ENCODE results near the gene PPP4R1. TPM values are rescaled to one million over a fixed set of nuclear protein-coding genes. Genes with fewer than 3 reads are reported as not detected.

PPP4R1 gene
- total RNA-seq, 6 experiments from 2014 or later, result 15.0 to 36.5 (median 30.1) TPM

DNA sequence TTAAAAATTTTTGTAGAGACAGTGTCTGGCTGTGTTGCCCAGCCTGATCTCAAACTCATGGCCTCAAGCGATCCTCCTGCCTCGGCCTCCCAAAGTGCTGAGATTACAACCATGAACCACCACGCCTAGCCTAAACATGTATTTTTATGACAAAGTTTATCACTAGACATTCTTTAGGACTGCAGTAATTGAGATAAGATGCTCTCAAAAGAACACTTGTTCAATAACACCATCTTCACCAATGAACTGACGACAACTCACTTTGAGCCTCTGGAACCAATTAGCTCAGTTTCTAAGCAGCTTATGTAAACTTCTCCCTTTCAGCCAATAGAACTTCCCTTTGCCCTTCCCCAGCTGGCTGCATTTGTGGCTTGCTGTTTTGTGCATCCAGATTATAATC is 15.3 kb upstream of the PPP4R1 start:
- Histone ChIP-seq H3K27ac (no peak overlapping the region), H3K36me3 (no peaks in the 10 kb centered on the region), H3K27me3 (no peaks in the 10 kb centered on the region), H3K4me1 (no peaks in the 10 kb centered on the region), H3K4me3 (no peak overlapping the region), H3K9me3 (no peaks in the 10 kb centered on the region)
- TF ChIP-seq, protein P1, sequence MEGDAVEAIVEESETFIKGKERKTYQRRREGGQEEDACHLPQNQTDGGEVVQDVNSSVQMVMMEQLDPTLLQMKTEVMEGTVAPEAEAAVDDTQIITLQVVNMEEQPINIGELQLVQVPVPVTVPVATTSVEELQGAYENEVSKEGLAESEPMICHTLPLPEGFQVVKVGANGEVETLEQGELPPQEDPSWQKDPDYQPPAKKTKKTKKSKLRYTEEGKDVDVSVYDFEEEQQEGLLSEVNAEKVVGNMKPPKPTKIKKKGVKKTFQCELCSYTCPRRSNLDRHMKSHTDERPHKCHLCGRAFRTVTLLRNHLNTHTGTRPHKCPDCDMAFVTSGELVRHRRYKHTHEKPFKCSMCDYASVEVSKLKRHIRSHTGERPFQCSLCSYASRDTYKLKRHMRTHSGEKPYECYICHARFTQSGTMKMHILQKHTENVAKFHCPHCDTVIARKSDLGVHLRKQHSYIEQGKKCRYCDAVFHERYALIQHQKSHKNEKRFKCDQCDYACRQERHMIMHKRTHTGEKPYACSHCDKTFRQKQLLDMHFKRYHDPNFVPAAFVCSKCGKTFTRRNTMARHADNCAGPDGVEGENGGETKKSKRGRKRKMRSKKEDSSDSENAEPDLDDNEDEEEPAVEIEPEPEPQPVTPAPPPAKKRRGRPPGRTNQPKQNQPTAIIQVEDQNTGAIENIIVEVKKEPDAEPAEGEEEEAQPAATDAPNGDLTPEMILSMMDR (IDR thresholded peaks at IDR 0.05), result no peak
- no peak for TF ChIP-seq POLR2A (IDR thresholded peaks at IDR 0.05)
- no peak for ATAC-seq
- WGBS (ENCODE audit: insufficient coverage, low coverage, low lambda C conversion rate, missing lambda C conversion rate), result 73% methylated on average over 3 of the region's 4 CpGs
- intact Hi-C loops (cut with DNase I), result no loop called here
- no peak for DNase-seq

DNA sequence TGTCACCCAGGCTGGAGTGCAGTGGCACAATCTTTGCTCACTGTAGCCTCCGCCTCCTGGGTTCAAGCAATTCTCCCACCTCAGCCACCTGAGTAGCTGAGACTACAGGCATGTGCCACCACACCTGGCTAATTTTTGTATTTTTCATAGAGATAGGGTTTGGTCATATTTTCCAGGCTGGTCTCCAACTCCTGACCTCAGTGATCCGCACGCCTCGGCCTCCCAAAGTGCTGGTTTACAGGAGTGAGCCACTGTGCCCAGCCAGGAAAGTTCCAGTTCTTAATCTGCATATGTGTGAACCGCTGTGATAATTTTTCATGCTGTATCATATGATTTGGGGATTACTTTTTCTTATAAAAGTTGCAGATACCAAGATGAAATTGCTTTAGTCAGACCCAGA is 14.6 kb upstream of the PPP4R1 start:
- ATAC-seq (no peak), DNase-seq (no peak)
- no peaks in the 10 kb centered on the region for H3K36me3 ChIP-seq
- no peak overlapping the region for H3K27ac ChIP-seq
- intact Hi-C loops (cut with DNase I), result no loop called here
- no peak overlapping the region for H3K4me3 ChIP-seq
- no peaks in the 10 kb centered on the region for H3K27me3 ChIP-seq
- 80% methylated on average over 5 of the region's 5 CpGs for WGBS (ENCODE audit: insufficient coverage, low coverage, low lambda C conversion rate, missing lambda C conversion rate)
- no peaks in the 10 kb centered on the region for H3K9me3 ChIP-seq
- H3K4me1 ChIP-seq, result no peaks in the 10 kb centered on the region
- TF ChIP-seq POLR2A (IDR thresholded peaks at IDR 0.05), result no peak
- TF ChIP-seq, protein P1 (IDR thresholded peaks at IDR 0.05), result no peak

DNA sequence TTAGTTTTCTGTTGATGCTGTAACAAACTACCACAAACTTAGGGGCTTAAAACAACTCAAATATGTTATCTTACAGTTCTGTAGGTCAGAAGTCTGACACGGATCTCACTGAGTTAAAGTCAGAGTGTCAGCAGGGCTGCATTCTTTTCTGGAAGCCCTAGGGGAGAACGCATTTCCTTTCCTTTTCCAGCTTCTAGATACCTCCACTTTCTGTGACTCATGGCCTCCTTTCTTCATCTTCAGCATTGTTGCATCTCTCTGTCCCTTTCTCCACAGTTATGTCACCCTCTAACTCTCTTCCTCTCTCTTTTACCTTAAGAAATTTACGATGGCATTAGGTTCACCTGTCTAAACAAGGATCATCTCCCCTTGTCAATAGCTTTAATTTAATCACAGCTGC is 13.3 kb upstream of the PPP4R1 start:
- Histone ChIP-seq H3K27ac (no peak overlapping the region), H3K9me3 (no peaks in the 10 kb centered on the region), H3K4me1 (no peaks in the 10 kb centered on the region), H3K4me3 (no peak overlapping the region), H3K27me3 (no peaks in the 10 kb centered on the region), H3K36me3 (no peaks in the 10 kb centered on the region)
- intact Hi-C loops (cut with DNase I), result no loop called here
- DNase-seq (no peak), ATAC-seq (no peak)
- WGBS (ENCODE audit: insufficient coverage, low coverage, low lambda C conversion rate, missing lambda C conversion rate), result 60% methylated on average over 3 of the region's 3 CpGs
- TF ChIP-seq POLR2A (IDR thresholded peaks at IDR 0.05), result no peak
- TF ChIP-seq, protein P1 (IDR thresholded peaks at IDR 0.05), result no peak

DNA sequence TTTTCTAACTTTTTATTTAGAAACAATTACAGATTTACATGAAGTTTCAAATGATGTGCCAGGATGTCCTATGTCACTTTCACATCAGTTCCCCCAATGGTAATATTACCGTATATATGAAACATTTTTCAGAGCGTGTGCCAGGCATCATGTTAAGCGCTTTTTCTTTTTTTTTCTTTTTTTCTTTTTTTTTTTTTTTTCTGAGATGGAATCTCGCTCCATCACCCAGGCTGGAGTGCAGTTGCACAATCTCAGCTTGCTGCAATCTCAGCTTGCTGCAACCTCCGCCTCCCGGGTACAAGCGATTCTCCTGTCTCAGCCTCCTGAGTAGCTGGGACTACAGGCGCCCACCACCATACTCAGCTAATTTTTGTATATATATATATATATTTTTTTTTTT is 5.6 kb upstream of the PPP4R1 start:
- no peaks in the 10 kb centered on the region for H3K4me1 ChIP-seq
- no peaks in the 10 kb centered on the region for H3K36me3 ChIP-seq
- no peak for DNase-seq
- no peak for TF ChIP-seq POLR2A (IDR thresholded peaks at IDR 0.05)
- TF ChIP-seq, protein P1 (IDR thresholded peaks at IDR 0.05), result no peak
- no peaks in the 10 kb centered on the region for H3K9me3 ChIP-seq
- no peak overlapping the region for H3K27ac ChIP-seq
- 47% methylated on average over 7 of the region's 8 CpGs for WGBS (ENCODE audit: insufficient coverage, low coverage, low lambda C conversion rate, missing lambda C conversion rate)
- intact Hi-C loops (cut with DNase I), result no loop called here
- H3K27me3 ChIP-seq, result no peaks in the 10 kb centered on the region
- no peak overlapping the region for H3K4me3 ChIP-seq
- no peak for ATAC-seq

DNA sequence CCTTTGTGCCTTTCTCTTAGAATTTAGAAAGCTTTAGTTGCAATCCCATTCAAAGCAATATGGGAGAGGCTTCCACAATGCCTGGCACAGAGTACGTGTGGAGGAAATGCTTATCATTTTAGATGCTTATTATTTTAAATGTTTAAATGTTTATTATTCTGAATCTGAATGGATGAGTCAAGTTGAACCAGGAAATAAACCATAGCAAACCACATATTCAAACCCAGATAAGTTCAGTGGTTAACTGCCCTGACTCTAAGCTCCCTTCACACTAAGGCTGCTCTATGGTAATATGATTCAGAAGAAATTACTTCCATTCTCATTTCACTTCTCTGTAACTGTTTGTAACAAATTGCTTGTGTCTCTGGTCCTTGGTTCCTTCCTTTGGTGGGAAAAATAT is 5.2 kb upstream of the PPP4R1 start:
- Histone ChIP-seq H3K27ac (no peak overlapping the region), H3K36me3 (no peaks in the 10 kb centered on the region), H3K27me3 (no peaks in the 10 kb centered on the region), H3K9me3 (no peaks in the 10 kb centered on the region), H3K4me3 (no peak overlapping the region), H3K4me1 (no peaks in the 10 kb centered on the region)
- intact Hi-C loops (cut with DNase I), result no loop called here
- peak in 1 of 4 donors; percentile 12 for ATAC-seq
- 55% methylated on average over 1 of the region's 1 CpG for WGBS (ENCODE audit: insufficient coverage, low coverage, low lambda C conversion rate, missing lambda C conversion rate)
- no peak for DNase-seq
- TF ChIP-seq, protein P1 (IDR thresholded peaks at IDR 0.05), result no peak
- TF ChIP-seq POLR2A (IDR thresholded peaks at IDR 0.05), result no peak
